ENCODE measurements around the gene PTPRH. TPM values are rescaled to one million over a fixed set of nuclear protein-coding genes. Genes with fewer than 3 reads are reported as not detected.

The PTPRH gene
- total RNA-seq, 4 donors from 2014 or later, result 31.2 to 176 (median 102) TPM

- DNase-seq, result no peak
- Histone ChIP-seq H3K4me1 (peaks cover 0 to 11% (median 5%) of the 10 kb centered on the region in 4 donors), H3K9me3 (no peaks in the 10 kb centered on the region), H3K27ac (no peak overlapping the region), H3K36me3 (no peaks in the 10 kb centered on the region), H3K27me3 (peaks cover 64% of the 10 kb centered on the region), H3K4me3 (no peak overlapping the region)
- intact Hi-C loops (cut with DNase I; ENCODE audit: low total_unique reads) (no loop called here), in situ Hi-C loops (cut with MboI; ENCODE audit: low pct_ligation_motif_present in 1 of 4, low pct_unique_long_range_greater_than_20kb in 1 of 4, low sequenced_read_pairs in 3 of 4) (no loop called here)
- TF ChIP-seq POLR2A (IDR thresholded peaks at IDR 0.05) (no peak), CTCF (IDR thresholded peaks at IDR 0.05) (no peak), POLR2AphosphoS5 (IDR thresholded peaks at IDR 0.05) (no peak), EP300 (IDR thresholded peaks at IDR 0.05; ENCODE audit: low read depth) (no peak)
These were observed 57.3 kb downstream of the PTPRH start for GRCh38 chr19:55152017-55152416.

- H3K36me3 ChIP-seq, result no peaks in the 10 kb centered on the region
- H3K9me3 ChIP-seq, result no peaks in the 10 kb centered on the region
- in situ Hi-C loops (cut with MboI; ENCODE audit: low pct_ligation_motif_present in 1 of 4, low pct_unique_long_range_greater_than_20kb in 1 of 4, low sequenced_read_pairs in 3 of 4) (loop anchor here in 3 of 4 donors (10.0 kb wide), 2 partner anchors 275 to 355 kb away; no protein-coding TSS in a partner anchor), intact Hi-C loops (cut with DNase I; ENCODE audit: low total_unique reads) (loop anchor here (10.0 kb wide), 1 partner anchor 355 kb away; no protein-coding TSS in a partner anchor)
- H3K27me3 ChIP-seq, result peaks cover 77% of the 10 kb centered on the region
- WGBS, 2 donors (ENCODE audit: low coverage in 1 of 2), result 22 to 24% methylated on average over 8 to 17 of the region's 18 CpGs
- TF ChIP-seq CTCF (IDR thresholded peaks at IDR 0.05), result no peak
- TF ChIP-seq POLR2AphosphoS5 (IDR thresholded peaks at IDR 0.05), result no peak
- no peak for TF ChIP-seq EP300 (IDR thresholded peaks at IDR 0.05; ENCODE audit: low read depth)
- no peak for TF ChIP-seq POLR2A (IDR thresholded peaks at IDR 0.05)
- H3K4me1 ChIP-seq, result peaks cover 0 to 13% (median 11%) of the 10 kb centered on the region in 4 donors
- H3K4me3 ChIP-seq, result no peak within 1 kb of the TSS
- no peak within 1 kb of the TSS for H3K27ac ChIP-seq
- no peak for DNase-seq
These were observed 60.0 kb downstream of the PTPRH start, which contains the start of gene TNNT1 for GRCh38 chr19:55149078-55150003. TSS of gene TNNT1 (minus strand) at chr19:55149206. CDS start at chr19:55147157, 2,049 bp downstream.

GRCh38 chr19:55147545-55148251 lies 61.6 kb downstream of the PTPRH start:
- 22% methylated on average over 4 of the region's 9 CpGs; no CpG with 5 or more reads in 1 of the 2 donors for WGBS, 2 donors (ENCODE audit: low coverage in 1 of 2)
- DNase-seq, result no peak
- intact Hi-C loops (cut with DNase I; ENCODE audit: low total_unique reads) (loop anchor here (10.0 kb wide), 1 partner anchor 357 kb away; no protein-coding TSS in a partner anchor), in situ Hi-C loops (cut with MboI; ENCODE audit: low pct_ligation_motif_present in 1 of 4, low pct_unique_long_range_greater_than_20kb in 1 of 4, low sequenced_read_pairs in 3 of 4) (loop anchor here in 3 of 4 donors (10.0 kb wide), 2 partner anchors 277 to 357 kb away; no protein-coding TSS in a partner anchor)
- no peaks in the 10 kb centered on the region for H3K9me3 ChIP-seq
- H3K4me1 ChIP-seq, result peaks cover 0 to 13% (median 11%) of the 10 kb centered on the region in 4 donors
- H3K4me3 ChIP-seq, result no peak overlapping the region
- TF ChIP-seq CTCF (IDR thresholded peaks at IDR 0.05) (no peak), POLR2AphosphoS5 (IDR thresholded peaks at IDR 0.05) (no peak), POLR2A (IDR thresholded peaks at IDR 0.05) (no peak), EP300 (IDR thresholded peaks at IDR 0.05; ENCODE audit: low read depth) (no peak)
- H3K36me3 ChIP-seq, result no peaks in the 10 kb centered on the region
- H3K27ac ChIP-seq, result no peak overlapping the region
- peaks cover 85% of the 10 kb centered on the region for H3K27me3 ChIP-seq

All from transverse colon (tissue), 4 donors.